HEK293T (cell line): Measurements from ENCODE around the gene KDM8.

Experiments used
- ARNT ChIP-seq: fragments of 450-650 bp; IDR thresholded peaks from 2 replicates; pipeline ENCODE4 v1.6.1; 2017; ENCODE audit warnings: mild to moderate bottlenecking
- BHLHE40 ChIP-seq: fragments of 450-650 bp; IDR thresholded peaks from 2 replicates; pipeline ENCODE4 v1.6.1; 2016; ENCODE audit warnings: mild to moderate bottlenecking, moderate library complexity, borderline replicate concordance
- ELF4 ChIP-seq: fragments of 450-650 bp; IDR thresholded peaks from 2 replicates; pipeline ENCODE4 v1.6.1; 2017; ENCODE audit warnings: antibody characterized with exemption
- FOXA1 ChIP-seq: fragments of 450-650 bp; IDR thresholded peaks from 2 replicates; pipeline ENCODE4 v1.6.1; 2016; ENCODE audit warnings: mild to moderate bottlenecking
- FOXK2 ChIP-seq: fragments of 450-650 bp; IDR thresholded peaks from 2 replicates; pipeline ENCODE4 v1.6.1; 2016; ENCODE audit warnings: mild to moderate bottlenecking
- FOXM1 ChIP-seq: fragments of 450-650 bp; IDR thresholded peaks from 2 replicates; pipeline ENCODE4 v1.6.1; 2017; ENCODE audit warnings: mild to moderate bottlenecking, borderline replicate concordance
- HDGF ChIP-seq: fragments of 450-650 bp; IDR thresholded peaks from 2 replicates; pipeline ENCODE4 v1.6.1; 2017; ENCODE audit warnings: antibody characterized with exemption, borderline replicate concordance
- LEF1 ChIP-seq: fragments of 450-650 bp; IDR thresholded peaks from 2 replicates; pipeline ENCODE4 v1.6.1; 2017; ENCODE audit warnings: mild to moderate bottlenecking, borderline replicate concordance
- NFRKB ChIP-seq: fragments of 450-650 bp; IDR thresholded peaks from 2 replicates; pipeline ENCODE4 v1.6.1; 2016; ENCODE audit warnings: mild to moderate bottlenecking, moderate library complexity
- SP1 ChIP-seq: fragments of 450-650 bp; IDR thresholded peaks from 2 replicates; pipeline ENCODE4 v1.6.1; 2017
- SUZ12 ChIP-seq: fragments of 450-650 bp; IDR thresholded peaks from 2 replicates; pipeline ENCODE4 v1.6.1; 2016; ENCODE audit warnings: mild to moderate bottlenecking
- TARDBP ChIP-seq: fragments of 450-650 bp; IDR thresholded peaks from 2 replicates; pipeline ENCODE4 v1.6.1; 2016
- ZNF384 ChIP-seq: fragments of 450-650 bp; IDR thresholded peaks from 2 replicates; pipeline ENCODE4 v1.6.1; 2016
- TF ChIP-seq, protein P1 (sequence below): fragments of 450-650 bp; IDR thresholded peaks from 2 replicates; pipeline ENCODE4 v1.6.1; 2016

DNA sequence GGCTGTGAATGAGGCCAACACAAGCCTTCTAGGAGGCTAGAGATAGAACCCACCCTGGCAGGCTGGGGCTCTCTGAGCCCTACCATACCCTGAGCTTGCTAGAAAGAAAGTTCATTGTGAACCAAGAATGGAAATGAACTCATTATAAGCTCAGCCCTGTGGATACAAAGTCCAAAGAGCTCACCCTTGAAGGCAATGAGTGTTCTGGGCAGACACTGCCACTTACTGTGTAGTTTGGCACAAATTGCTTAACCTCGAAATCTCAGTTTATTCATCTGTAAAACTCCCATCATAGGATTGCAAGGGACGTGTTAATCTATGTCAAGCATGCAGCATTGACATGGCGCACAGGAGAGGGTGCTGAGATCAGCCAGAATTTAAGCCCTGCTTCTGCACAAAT lies 5.5 kb downstream of the KDM8 start:
- no peak for TF ChIP-seq BHLHE40
- no peak for TF ChIP-seq FOXA1
- TF ChIP-seq HDGF: no peak
- TF ChIP-seq ZNF384: no peak
- TF ChIP-seq FOXM1: no peak
- no peak for TF ChIP-seq SUZ12
- no peak for TF ChIP-seq SP1
- TF ChIP-seq ELF4: no peak
- no peak for TF ChIP-seq LEF1
- TF ChIP-seq FOXK2: no peak
- TF ChIP-seq ARNT: no peak
- no peak for TF ChIP-seq NFRKB
- TF ChIP-seq TARDBP: no peak
- TF ChIP-seq, protein P1, sequence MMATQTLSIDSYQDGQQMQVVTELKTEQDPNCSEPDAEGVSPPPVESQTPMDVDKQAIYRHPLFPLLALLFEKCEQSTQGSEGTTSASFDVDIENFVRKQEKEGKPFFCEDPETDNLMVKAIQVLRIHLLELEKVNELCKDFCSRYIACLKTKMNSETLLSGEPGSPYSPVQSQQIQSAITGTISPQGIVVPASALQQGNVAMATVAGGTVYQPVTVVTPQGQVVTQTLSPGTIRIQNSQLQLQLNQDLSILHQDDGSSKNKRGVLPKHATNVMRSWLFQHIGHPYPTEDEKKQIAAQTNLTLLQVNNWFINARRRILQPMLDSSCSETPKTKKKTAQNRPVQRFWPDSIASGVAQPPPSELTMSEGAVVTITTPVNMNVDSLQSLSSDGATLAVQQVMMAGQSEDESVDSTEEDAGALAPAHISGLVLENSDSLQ: no peak
